ENCODE results near the gene ASXL3.

Gene ASXL3

DNA sequence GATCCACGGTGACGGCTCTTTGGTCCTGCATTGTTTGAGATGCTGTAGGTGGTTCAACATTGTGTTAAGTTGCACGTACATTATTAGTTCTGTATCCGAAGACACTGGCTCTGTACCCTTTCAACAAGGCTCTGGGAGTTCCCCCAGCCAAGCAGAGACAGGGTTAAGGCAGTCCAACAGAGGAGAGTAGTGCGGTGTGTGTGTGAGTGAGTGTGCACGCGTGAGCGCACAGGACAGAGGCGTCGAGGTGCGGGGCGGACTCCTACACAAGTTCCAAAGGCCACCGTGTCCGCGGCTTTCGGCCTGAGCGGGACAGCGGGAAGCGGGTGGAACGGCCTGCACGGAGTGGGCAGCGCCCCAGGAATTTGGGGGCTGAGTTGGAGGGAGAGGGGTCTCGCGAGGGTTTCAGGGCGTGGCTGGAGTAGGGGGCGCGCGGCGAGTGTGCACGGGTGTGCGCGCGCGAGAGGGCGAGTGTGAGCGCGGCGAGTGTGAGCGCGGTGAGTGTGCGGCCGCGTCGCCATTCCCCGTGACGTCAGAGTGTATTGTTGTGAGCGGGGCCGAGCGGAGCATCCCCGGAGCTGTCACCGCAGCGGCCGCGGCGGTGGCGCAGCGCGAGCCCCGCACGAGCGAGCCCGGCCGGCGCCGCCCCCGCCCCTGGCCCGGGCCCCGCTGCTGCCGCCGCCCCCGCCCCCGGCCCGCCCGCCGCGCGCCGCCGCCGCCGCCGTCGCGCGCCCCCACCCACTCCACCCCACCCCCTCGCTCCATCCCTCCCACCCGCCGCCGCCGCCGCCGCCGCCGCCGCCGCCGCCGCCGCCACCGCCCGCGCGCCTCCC, at the start of gene ASXL3:
TSS of gene ASXL3 (plus strand) at position 535 of the 833 bp plus-strand sequence. CDS start 413 bp downstream, outside the sequence.
- DNase-seq = no peak

DNA sequence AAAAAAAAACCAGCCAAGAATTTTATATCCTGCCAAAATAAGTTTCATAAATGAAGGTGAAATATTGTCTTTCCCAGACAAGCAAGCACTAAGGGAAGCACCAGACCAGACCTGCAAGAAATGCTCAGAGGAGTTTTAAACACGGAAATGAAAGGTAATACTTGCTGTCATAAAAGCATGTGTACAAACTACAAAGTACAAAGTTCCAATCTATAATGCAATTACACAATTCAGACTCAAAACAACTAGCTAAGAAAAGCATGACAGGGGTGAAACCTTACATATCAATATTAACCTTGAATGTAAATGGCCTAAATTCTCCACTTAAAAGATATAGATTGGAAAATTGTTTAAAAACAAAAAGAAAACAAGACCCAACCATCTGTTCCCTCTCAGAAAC, 45.0 kb upstream of the ASXL3 start:
- no peak for DNase-seq

DNA sequence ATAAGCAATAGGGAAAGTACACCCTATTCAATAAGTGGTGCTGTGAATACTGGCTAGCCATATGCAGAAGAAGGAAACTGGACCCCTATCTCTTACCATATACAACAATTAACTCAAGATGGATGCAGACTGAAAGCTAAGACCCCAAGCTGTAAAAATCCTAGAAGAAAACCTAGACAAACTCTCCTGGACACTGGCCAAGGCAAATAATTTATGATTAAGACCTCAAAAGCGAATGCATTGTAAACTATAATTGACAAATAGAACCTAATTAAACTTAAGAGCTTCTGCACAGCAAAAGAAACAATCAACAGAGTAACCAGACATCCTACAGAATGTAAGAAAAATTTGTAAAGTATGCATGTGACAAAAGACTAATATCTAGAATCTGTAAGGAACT, 41.1 kb upstream of the ASXL3 start:
- DNase-seq = no peak

DNA sequence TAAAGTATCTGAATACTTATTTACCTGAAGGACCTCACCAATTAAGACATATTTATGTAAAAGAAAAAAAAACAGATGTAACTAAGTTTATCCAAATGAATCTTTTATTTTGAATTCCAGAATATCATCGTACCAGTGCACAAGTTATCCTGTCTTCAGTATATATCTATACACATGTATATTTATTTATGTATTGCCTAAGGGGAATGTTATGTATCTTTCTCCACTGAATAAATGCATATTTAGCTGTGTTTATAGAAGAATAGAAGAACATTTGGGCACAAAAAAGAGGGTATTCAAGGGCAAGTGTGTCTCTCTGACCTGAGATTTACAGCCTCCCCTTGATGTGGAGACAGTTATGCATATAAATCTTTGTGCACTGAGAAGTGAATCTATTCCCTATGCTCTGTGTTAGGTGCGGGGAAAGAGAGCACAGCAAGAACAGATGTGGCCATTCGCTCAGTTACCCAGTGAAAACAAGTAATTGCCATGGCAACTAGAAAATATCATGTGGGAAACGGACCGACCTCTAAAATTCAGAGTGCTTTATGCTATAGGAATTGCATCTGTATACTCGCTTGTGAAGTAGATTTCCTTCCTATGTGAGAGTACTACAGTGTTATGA, 39.5 kb upstream of the ASXL3 start:
- no peak for DNase-seq

DNA sequence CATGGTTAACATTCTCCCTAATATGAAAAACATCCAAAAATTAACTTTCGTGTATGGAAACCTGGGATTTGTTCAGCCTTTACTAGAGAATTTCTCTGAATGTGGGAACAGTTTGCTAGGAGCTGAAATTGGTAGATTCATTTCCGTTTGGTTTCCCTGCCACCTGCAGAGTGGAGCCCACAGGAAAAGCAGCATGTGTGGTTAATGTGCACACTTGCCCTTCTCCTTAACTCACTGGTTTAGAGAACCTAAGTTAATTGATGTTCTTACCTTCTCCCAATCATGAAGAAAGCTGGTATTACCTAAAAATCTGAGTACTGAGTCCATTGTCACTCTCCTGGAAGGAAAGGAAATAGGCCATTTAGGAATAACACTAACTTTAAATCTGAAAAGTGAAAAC, 37.6 kb upstream of the ASXL3 start:
- DNase-seq = no peak

DNA sequence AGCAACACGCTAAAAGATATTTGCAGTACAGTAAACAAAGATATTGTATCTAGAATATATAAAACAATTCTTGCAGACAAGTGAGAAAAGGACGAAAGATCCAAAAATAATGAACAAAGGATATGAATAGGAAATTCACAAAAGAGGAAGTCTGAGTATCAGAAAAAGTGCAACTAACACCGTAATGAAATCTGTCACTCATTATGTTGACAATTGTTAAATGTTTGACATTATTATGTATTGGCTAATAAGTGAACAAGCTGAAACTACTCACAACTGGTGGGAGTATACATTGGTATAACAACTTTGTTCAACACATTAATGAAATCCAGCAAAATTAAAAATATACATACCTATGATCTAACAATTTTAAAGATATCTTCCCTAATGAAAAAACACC, 36.7 kb upstream of the ASXL3 start:
- no peak for DNase-seq

DNA sequence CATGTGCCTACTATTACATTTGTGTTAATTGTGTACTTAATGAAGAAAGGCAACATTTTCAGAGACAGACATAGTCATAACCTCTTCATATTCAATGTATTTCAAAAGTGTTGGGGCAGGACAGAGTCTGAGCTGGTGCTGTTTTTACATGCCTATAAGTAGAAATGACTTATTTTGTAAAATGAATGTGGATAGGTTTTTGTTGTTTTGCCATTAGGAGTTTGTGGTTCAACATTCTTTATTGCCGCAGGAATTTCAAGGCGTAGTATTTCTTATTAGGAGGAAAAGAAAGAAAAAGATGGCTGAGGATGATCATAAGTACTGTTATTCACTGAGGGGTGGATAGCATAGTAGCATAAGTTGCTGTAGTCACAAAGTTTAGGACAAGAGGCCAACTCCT, 21.2 kb upstream of the ASXL3 start:
- DNase-seq = no peak

DNA sequence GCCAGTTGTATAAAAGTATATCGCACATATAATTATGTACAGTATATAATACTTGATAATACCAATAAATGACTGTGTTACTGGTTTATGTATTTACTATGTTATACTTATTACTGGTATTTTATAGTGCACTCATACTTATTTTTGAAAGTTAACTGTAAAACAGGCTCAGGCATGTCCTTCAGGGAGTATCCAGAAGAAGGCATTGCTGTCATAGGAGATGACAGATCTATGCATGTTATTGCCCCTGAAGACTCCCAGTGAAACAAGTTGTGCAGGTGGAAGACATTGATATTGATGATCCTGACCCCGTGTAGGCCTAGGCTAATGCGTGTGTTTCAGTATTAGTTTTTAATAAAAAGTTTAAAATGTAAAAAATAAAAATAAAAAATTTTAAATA, 20.3 kb upstream of the ASXL3 start:
- no peak for DNase-seq

DNA sequence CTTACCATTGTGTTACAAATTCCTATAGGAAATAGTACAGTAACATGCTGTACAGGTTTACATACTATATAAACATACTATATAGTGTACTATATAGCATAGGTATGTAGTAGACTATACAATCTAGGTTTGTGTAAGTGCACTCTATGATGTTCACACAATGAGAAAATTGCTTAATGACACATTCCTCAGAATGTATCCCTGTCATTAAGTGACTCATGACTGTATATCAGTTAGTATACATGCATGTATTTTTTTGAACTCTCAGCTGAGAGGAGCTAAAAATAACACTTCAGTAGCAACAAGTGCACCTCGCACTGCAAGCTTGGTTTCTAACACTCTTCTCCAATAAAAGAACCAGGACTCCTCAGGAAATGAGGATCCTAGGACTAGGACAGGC, 19.5 kb upstream of the ASXL3 start:
- no peak for DNase-seq

DNA sequence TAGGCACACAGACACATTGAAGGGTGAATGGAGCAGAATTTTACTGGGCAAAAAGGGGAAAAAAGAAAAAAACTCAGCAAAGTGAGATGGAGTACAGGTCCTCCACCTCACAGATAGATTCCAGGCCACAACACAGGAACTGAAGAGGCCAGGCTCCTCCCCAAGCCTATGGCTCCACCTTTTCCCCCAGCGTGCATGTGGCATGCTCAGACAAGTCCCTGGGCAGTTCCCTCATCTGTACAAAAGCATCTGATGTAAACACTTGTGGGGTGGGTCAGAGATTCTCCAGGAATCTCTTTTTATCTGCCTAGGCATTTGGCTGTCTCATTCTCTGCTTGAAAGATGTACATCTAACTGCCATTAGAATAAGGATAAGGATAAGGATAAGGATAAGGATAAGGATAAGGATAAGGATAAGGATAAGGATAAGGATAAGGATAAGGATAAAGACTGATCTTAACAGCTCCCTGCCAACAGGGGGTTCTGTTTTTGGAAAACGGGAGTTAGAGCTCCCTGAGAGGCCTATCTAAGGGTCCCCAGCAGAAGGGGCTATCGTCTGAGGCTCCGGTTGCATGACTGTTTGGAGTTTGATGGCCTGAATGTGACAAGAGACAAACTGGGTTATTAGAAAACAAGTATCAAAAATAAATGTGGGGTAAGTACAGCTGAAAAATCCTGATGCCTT, 17.2 kb upstream of the ASXL3 start:
- no peak for DNase-seq

DNA sequence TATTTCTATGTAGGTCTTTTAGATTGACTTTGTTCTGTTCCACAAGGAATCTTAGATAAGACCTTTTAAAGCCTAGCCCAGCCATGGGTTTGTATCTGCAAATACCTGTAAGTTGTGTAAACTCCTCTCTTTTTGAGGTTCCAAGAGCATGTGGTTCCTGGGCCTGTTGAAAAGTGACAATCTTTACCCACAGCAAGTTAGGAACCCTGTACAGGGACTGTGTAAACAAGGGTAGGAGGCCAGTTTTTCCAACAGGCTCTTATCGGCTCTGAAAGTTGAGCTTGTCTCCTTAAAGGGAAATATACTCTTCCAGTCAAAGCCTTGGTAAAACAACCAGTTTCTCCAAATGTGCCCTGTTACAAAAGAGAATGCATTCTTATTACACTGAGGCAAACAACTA, 15.3 kb upstream of the ASXL3 start:
- DNase-seq = no peak

DNA sequence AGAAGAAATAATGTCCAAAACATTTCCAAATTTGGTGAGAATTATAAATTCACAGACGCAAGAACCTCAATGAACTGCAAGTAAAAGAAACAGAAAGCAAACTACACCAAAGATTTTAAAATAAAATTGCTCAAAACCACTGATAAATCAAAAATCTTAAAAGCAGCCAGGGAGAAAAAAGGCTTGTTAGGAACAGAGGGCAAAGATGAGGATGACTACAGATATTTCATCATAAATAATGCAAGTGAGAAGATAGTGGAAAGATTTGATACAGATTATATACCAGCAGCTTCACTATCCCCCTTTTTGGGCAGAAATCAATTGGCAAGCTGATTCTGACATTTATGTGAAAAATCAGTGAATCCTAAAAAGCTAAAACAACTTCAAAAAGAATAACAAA, 10.3 kb upstream of the ASXL3 start:
- DNase-seq = no peak

DNA sequence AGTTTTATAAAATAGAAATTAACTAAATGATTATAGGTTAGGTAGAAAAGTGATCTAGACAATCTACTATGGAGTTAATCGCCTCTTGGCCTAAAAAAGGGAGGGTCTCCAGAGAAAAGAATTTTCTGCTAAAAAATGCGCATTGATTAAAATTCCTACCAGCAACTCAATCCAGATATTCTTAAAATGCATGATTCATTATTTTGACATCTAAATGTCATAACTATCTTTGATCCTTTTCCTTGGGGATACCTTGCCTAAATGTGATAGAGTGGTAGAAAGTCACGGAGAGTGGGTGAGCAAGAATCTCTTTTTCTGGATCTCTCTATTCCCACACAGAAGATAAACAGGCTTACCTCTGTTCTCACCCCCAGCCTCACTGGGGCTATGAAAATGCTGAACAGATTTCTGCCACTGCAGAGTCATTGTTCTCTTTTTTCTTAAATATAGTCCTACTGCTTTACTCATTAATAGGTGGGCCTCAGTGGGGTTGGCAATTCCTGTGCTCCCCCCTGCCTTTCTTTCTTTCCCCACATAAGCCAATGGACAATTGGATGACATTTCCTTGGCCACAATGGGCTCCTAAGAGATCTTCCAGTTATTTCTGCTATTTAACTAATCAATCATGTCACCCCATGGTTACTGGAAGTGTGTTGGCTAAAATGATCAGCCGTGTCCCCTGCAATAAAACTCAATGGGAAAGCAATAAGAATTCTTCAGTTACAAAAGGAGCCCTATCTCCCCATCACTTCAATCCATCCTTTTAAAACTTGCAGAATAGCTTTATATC, 5.8 kb upstream of the ASXL3 start:
- no peak for DNase-seq

DNA sequence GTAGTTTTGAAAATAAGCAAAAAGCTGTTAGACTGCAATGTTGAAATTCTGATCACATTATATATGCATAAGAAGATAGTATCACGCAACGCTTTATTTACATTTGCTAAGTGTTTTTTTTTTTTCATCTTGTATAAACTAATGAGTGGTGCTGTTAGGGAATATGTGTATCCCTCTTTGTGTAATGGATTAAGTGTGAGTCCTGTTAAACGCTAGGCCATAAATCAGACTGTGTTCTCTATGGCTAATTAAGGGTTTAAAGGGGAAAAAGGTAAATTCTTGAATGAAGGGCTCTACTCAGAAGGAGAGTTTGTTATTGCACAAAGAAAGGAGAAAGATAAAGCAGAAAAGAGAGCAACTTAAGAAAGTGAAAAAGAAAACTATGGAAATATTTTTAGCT, 4.8 kb upstream of the ASXL3 start:
- no peak for DNase-seq

DNA sequence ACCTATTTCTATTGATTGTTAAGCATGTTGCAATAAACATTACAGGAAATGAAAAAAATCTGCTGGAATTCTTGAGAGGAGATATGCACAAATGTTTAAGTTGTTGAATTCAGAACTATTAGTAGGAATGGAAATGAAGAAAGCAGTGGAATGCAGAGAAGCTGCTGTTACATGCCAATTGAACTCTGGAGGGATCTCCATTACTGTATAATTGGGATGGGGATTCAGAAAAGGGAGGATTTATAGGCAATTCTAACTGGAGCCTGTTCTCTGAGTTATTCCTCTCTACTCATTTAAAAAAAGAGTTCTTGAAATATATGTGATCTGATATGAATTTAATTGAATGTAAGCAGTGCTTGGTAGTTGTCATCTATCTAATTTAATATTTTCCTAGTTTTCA, 2.6 kb upstream of the ASXL3 start:
- DNase-seq = no peak

DNA sequence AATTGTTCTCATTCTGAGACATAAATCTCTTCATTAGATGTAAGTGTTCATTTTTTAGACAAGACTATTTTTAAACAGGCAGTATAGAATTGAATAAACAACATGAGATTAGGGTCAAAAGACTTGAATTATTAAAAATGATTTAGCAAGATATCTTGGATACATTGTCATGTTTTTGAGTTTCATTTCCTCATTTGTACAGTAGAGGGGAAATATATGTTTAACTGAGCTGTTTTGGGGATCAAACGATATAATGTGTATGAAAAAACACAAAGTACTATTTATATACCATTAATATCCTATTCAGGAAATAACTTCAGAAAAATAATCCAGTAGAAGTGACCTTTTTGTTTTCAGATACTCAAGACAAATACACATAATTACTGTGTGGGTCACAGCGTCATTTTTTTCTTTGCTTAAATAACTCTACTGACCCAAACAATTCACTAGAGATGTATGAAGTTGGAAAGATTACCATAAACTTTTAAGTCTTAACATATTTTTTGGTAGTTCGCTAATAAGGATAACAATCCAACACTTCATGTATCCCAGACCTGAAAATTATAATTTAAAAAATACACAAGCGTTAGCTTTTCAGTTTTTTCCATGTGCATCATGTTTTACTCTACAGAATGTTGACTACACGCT, 896 bp upstream of the ASXL3 start:
- no peak for DNase-seq

DNA sequence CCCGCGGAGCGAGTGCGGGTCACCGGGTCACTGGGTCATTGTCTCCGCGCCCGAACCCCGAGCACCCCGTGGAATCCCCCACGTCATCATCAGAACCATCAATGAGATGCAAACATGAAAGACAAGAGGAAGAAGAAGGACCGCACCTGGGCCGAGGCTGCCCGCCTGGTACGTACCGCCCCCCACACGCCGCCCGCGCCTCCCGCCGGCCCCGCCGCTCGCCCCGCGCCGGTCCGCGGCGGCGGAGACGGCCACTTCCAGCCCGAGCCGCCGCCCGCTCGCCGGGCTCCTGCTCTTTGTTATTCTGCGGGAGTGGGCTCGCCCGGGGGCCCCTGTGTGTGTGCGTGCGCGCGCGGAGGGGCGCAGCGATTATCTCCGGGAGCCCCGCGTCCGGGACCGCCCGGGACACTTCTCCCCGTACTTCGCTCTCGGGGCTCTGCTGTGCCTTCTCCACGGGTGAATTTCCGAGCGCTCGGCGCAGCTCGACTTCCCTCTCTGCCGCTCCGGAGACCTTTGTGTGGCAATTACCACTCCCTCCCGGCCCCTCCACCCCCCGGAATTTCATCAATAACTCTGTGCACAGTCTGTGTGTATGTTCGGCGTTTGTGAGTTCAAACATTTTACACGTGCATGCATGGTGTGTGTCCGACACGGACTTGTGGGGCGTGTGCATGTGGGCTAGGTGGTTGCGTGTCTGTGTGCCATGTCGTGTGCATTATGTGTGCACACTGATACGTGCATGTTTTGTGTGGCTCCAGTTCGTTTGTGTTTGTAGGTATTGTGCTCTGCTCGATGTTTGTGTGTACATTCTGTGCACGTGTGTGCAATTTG, 714 bp downstream of the ASXL3 start:
- no peak for DNase-seq

DNA sequence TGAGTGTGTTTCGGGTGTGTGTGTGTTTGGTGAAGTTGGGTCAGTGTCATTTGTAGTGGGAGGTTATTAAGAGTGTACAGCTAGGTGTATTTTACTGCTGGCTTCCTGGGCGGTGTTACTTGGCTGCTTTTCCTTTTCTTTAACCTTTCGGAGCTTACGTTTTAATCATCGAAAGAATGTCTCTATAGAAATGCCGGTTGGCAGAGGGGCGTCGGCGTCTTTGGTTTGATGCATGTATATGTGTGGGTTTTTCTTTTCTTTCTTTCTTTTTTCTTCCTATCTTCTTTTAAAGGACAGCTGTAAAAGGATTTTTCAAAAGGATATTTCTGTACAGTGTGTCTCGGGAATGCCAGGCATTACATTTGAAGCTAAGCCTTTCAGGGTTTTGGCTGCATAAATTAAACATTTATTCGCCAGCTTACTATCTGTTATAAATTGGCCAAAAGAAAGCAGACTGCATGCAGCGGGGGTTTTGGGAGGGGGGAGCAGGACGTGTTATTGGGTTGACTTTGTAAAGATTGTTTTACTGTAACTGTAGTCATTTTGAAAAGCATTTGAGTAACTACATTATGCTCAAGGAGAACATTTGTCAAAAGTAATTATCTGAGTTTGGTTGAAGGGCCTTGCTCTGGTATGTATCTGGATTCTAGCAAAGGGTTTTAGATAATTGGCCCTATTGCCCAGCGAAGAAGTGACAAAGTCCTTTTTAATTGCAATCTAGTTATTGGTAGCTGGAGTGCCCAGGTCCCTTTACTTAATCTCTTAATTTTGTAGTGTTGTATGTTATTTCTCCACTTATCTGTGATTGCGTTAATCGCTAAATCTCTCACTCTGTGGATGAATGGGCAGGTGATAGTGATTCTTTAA, 1.6 kb downstream of the ASXL3 start:
- no peak for DNase-seq

DNA sequence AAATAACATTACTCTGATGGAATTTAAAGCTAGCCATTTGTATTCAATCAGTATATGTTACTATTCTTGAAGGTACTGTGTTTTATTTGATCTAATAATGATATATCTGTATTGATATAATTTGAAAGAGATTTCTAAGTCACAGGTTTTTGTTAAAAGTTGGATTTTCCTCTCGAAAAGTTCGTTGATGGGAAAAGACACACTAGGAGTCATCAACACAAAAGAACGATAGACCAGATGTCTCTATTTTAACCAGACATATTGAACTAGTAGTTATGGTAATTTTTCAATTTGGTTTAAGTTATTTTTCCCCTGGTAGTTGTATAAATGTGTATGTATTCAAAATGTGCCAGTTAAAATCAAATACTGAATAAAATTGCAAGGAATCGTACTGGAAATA, 2.5 kb downstream of the ASXL3 start:
- DNase-seq = no peak

DNA sequence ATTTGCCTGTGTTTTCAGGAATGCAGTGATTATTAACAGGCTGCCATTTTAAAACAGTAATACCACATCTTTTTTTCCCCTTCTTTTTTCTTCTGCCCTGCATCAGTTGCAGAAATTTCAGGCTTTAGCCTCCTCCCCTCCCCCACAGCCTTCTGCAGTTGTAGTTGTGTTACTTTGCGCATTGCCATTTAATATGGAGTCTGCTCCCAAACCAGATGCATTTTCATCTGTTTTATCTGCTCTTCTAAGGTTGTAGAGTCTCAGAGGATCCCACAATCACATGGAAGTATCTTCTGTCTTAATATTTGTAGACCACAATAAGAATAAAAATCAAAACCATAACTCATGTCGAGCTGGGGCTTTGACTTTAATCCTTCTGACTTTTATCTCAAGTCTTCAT, 3.8 kb downstream of the ASXL3 start:
- no peak for DNase-seq

DNA sequence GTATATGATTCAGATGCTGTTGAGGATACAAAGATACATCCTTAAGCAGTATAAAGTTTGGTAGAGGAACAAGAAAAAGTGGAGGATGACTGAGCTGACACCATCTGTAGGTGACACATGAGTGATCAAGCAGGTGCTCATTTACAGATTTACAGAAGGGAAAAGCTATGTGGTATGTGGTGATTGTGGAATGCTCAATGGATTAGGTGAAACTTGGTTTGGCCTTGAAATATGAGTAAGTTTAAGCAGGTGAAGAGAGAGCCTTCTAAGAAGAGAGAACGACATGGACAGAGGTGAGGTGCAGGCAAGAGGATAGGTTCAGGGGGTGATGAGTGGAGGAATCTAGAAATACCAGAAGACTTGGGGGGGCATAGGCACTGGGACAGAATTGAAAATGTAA, 5.9 kb downstream of the ASXL3 start:
- no peak for DNase-seq

Measured in CD4-positive, alpha-beta T cell treated with Interleukin-12 subunit alpha and Interleukin-12 subunit beta, for 1 hour (primary cell).